Calu3 (cell line): ENCODE results near the gene KCNIP4. TPM values are rescaled to one million over a fixed set of nuclear protein-coding genes. Genes with fewer than 3 reads are reported as not detected.

Source experiments
- BruUV-seq: library from RNA; stranded (reverse); fragments of 400-500 nt; replicated peaks from 2 replicates; lab custom pipeline; 2021; lab: Mats Ljungman, UMichigan
- CTCF ChIA-PET: fragments of 300-600 bp; sonication (Branson Sonifier 250); formaldehyde crosslinking; loops from one replicate; lab custom pipeline; 2022; ENCODE audit warnings: antibody characterized with exemption; lab: Charles Lee
- DNase-seq: peaks from one replicate; pipeline ENCODE4 v3.0.0; 2022
- H3K27ac Mint-ChIP-seq: one replicate; pipeline ENCODE4 v1.8.0; 2022; ENCODE audit warnings: mixed read lengths; ENCODE audit not compliant: unreplicated experiment
- H3K27me3 Mint-ChIP-seq: one replicate; pipeline ENCODE4 v1.8.0; 2022; ENCODE audit warnings: mixed read lengths; ENCODE audit not compliant: unreplicated experiment
- H3K36me3 Mint-ChIP-seq: one replicate; pipeline ENCODE4 v1.8.0; 2022; ENCODE audit warnings: mild to moderate bottlenecking, moderate library complexity, mixed read lengths; ENCODE audit not compliant: insufficient read depth, unreplicated experiment
- H3K4me1 Mint-ChIP-seq: one replicate; pipeline ENCODE4 v1.8.0; 2022; ENCODE audit warnings: mild to moderate bottlenecking, low read depth, mixed read lengths; ENCODE audit not compliant: unreplicated experiment
- H3K4me3 Mint-ChIP-seq: one replicate; pipeline ENCODE4 v1.8.0; 2022; ENCODE audit warnings: mild to moderate bottlenecking, low read depth, moderate library complexity, mixed read lengths; ENCODE audit not compliant: unreplicated experiment
- H3K9me3 Mint-ChIP-seq: one replicate; pipeline ENCODE4 v1.8.0; 2022; ENCODE audit warnings: low read depth, mixed read lengths; ENCODE audit not compliant: unreplicated experiment
- CTCF ChIP-seq: fragments of 200-600 bp; IDR thresholded peaks from one replicate; pipeline ENCODE4 v1.8.0; 2022; ENCODE audit warnings: antibody characterized with exemption; ENCODE audit not compliant: unreplicated experiment
- intact Hi-C: fragments of 100-400 bp; cut with micrococcal nuclease; formaldehyde crosslinking; loops from one replicate; pipeline ENCODE4 v1.10.0; 2022; ENCODE audit not compliant: unreplicated experiment
- total RNA-seq: library from RNA; stranded (reverse); gene quantifications from 2 replicates; pipeline ENCODE4 v1.2.3, GENCODE V29; 2022

The KCNIP4 gene
- total RNA-seq, 1 experiment from 2014 or later, result not detected

GRCh38 chr4:21744046-21744445, 204.5 kb downstream of the KCNIP4 start:
- no peak for DNase-seq
- Mint-ChIP-seq H3K27ac (no peak overlapping the region), H3K36me3 (no peaks in the 10 kb centered on the region), H3K9me3 (no peaks in the 10 kb centered on the region), H3K4me3 (no peak overlapping the region), H3K27me3 (no peaks in the 10 kb centered on the region), H3K4me1 (no peaks in the 10 kb centered on the region)
- intact Hi-C loops, result no loop called here
- no peak for TF ChIP-seq CTCF
- BruUV-seq, result no TSS peak
- CTCF ChIA-PET, result no interaction called here

GRCh38 chr4:21742326-21742725, 206.2 kb downstream of the KCNIP4 start:
- H3K4me1 Mint-ChIP-seq, result no peaks in the 10 kb centered on the region
- intact Hi-C loops, result no loop called here
- H3K27ac Mint-ChIP-seq, result no peak overlapping the region
- H3K9me3 Mint-ChIP-seq, result no peaks in the 10 kb centered on the region
- DNase-seq, result no peak
- no peaks in the 10 kb centered on the region for H3K36me3 Mint-ChIP-seq
- CTCF ChIA-PET, result no interaction called here
- no TSS peak for BruUV-seq
- no peak overlapping the region for H3K4me3 Mint-ChIP-seq
- no peak for TF ChIP-seq CTCF
- no peaks in the 10 kb centered on the region for H3K27me3 Mint-ChIP-seq

GRCh38 chr4:21738821-21739220, 209.8 kb downstream of the KCNIP4 start:
- Mint-ChIP-seq H3K4me3 (no peak overlapping the region), H3K27ac (no peak overlapping the region), H3K9me3 (no peaks in the 10 kb centered on the region), H3K36me3 (no peaks in the 10 kb centered on the region), H3K27me3 (no peaks in the 10 kb centered on the region), H3K4me1 (no peaks in the 10 kb centered on the region)
- TF ChIP-seq CTCF, result no peak
- intact Hi-C loops, result no loop called here
- no peak for DNase-seq
- no TSS peak for BruUV-seq
- CTCF ChIA-PET, result no interaction called here

- no peak for DNase-seq
- CTCF ChIA-PET, result no interaction called here
- Mint-ChIP-seq H3K27ac (no peak overlapping the region), H3K36me3 (no peaks in the 10 kb centered on the region), H3K9me3 (no peaks in the 10 kb centered on the region), H3K27me3 (no peaks in the 10 kb centered on the region), H3K4me3 (no peak overlapping the region), H3K4me1 (no peaks in the 10 kb centered on the region)
- intact Hi-C loops, result no loop called here
- TF ChIP-seq CTCF, result no peak
- no TSS peak for BruUV-seq
These were observed 212.7 kb downstream of the KCNIP4 start for GRCh38 chr4:21735866-21736265.
